DND-41 (cell line): Measurements from ENCODE around the gene TMTC1.

ENCODE experiments used
- ATAC-seq: fragments of 200-7000 bp; cut with Tn5 transposase; 3 replicates; pipeline ENCODE4 v1.9.1; 2021; ENCODE audit warnings: low read depth; ENCODE audit not compliant: insufficient read depth
- DNase-seq: peaks from one replicate; pipeline ENCODE4 v3.0.0-alpha.2; 2020
- H2AFZ ChIP-seq: 2 replicates; pipeline ENCODE4 v1.6.0; 2012; ENCODE audit warnings: low read depth, low read length
- H3K27ac ChIP-seq: 2 replicates; pipeline ENCODE4 v1.5.1; 2012; ENCODE audit warnings: low read length, inconsistent platforms
- H3K27me3 ChIP-seq: fragments of 200-600 bp; sonication (generic); 2 replicates; pipeline ENCODE4 v1.6.0; 2012; ENCODE audit warnings: low read length, mild to moderate bottlenecking, inconsistent platforms; ENCODE audit not compliant: insufficient read depth, poor library complexity
- H3K36me3 ChIP-seq: 2 replicates; pipeline ENCODE4 v1.5.1; 2012; ENCODE audit warnings: low read length, inconsistent platforms; ENCODE audit not compliant: insufficient read depth
- H3K4me1 ChIP-seq: 2 replicates; pipeline ENCODE4 v1.5.1; 2012; ENCODE audit warnings: mild to moderate bottlenecking, low read length; ENCODE audit not compliant: insufficient read depth
- H3K4me2 ChIP-seq: 2 replicates; pipeline ENCODE4 v1.6.0; 2012; ENCODE audit warnings: mild to moderate bottlenecking, moderate library complexity, low read length, inconsistent platforms; ENCODE audit not compliant: insufficient read depth
- H3K4me3 ChIP-seq, 2 experiments: fragments of 200-600 bp in 1 of 2; shearing (Covaris generic) in 1 of 2; 2 replicates each; pipeline ENCODE4 v1.5.1; 2012 to 2016; ENCODE audit warnings: inconsistent platforms in 2 of 2, low read length in 2 of 2, mild to moderate bottlenecking in 2 of 2, low read depth in 1 of 2, moderate library complexity in 1 of 2
- H3K79me2 ChIP-seq: 2 replicates; pipeline ENCODE4 v1.6.0; 2012; ENCODE audit warnings: low read length, inconsistent platforms; ENCODE audit not compliant: insufficient read depth
- H3K9ac ChIP-seq: 2 replicates; pipeline ENCODE4 v1.6.0; 2012; ENCODE audit warnings: low read depth, mild to moderate bottlenecking, inconsistent platforms, low read length, moderate library complexity
- H3K9me3 ChIP-seq: 2 replicates; pipeline ENCODE4 v1.5.1; 2012; ENCODE audit warnings: low read length, moderate library complexity, mild to moderate bottlenecking, inconsistent platforms; ENCODE audit not compliant: insufficient read depth, severe bottlenecking
- H4K20me1 ChIP-seq: 2 replicates; pipeline ENCODE4 v1.6.0; 2012; ENCODE audit warnings: low read length; ENCODE audit not compliant: insufficient read depth
- EZH2 ChIP-seq: IDR thresholded peaks from 3 replicates; pipeline ENCODE4 v1.6.1; 2012; ENCODE audit warnings: borderline replicate concordance, low read depth, mild to moderate bottlenecking, moderate library complexity, low read length, inconsistent platforms; ENCODE audit not compliant: severe bottlenecking
- TF ChIP-seq, protein P1 (sequence below): IDR thresholded peaks from 2 replicates; pipeline ENCODE4 v1.5.1; 2012; ENCODE audit warnings: borderline replicate concordance, low read length, moderate library complexity, mild to moderate bottlenecking; ENCODE audit not compliant: poor library complexity, severe bottlenecking; ENCODE audit errors: extremely low read depth

The TMTC1 gene

DNA sequence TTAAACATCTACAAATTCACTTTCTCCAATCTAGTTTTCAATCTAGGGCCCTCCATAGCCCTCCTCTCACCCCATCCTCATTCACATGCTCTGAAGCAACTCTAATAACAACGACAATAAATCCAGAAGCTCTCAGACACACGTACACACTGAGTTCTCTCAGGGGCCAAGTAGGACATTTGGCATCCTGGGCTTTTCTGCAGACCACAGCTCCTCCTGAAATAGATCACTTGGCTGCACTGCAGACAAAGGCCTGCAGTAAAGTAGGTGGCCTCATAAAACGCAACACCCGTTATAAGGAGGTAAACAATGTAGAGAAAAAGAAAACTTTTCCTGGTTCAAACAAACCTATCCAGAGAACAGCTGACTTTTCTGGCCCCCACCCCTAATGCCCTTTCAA is 111.2 kb downstream of the TMTC1 start:
- no peaks in the 10 kb centered on the region for H4K20me1 ChIP-seq
- H3K4me2 ChIP-seq: no peak overlapping the region
- no peak overlapping the region for H3K4me3 ChIP-seq
- no peaks in the 10 kb centered on the region for H3K9me3 ChIP-seq
- no peak overlapping the region for H3K27ac ChIP-seq
- H3K36me3 ChIP-seq: no peaks in the 10 kb centered on the region
- no peaks in the 10 kb centered on the region for H3K4me1 ChIP-seq
- ATAC-seq: no peak
- H2AFZ ChIP-seq: no peak overlapping the region
- H3K9ac ChIP-seq: no peak overlapping the region
- H3K27me3 ChIP-seq: no peaks in the 10 kb centered on the region
- TF ChIP-seq EZH2: no peak
- TF ChIP-seq, protein P1, sequence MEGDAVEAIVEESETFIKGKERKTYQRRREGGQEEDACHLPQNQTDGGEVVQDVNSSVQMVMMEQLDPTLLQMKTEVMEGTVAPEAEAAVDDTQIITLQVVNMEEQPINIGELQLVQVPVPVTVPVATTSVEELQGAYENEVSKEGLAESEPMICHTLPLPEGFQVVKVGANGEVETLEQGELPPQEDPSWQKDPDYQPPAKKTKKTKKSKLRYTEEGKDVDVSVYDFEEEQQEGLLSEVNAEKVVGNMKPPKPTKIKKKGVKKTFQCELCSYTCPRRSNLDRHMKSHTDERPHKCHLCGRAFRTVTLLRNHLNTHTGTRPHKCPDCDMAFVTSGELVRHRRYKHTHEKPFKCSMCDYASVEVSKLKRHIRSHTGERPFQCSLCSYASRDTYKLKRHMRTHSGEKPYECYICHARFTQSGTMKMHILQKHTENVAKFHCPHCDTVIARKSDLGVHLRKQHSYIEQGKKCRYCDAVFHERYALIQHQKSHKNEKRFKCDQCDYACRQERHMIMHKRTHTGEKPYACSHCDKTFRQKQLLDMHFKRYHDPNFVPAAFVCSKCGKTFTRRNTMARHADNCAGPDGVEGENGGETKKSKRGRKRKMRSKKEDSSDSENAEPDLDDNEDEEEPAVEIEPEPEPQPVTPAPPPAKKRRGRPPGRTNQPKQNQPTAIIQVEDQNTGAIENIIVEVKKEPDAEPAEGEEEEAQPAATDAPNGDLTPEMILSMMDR: no peak
- no peak for DNase-seq
- H3K79me2 ChIP-seq: no peaks in the 10 kb centered on the region

DNA sequence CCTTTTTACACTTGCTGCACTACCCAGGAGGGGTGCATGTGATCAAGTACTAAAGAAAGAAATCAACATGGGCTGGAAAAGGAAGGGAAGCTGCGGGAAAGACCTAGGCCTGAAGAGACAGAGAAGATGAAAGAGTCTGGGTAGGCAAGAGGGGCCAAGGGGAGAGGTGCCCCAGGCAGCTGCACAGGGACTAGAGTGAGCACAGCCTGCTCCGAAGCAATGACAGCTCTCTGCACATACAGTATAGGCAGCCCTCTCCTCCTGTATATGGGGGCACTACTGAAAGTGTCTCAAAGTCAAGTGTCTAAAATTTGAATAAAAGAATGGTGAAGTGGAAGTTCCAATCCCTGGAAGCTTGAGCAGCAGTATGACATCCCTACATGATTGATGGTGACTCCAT is 112.0 kb downstream of the TMTC1 start:
- no peak overlapping the region for H3K4me2 ChIP-seq
- no peak for TF ChIP-seq EZH2
- TF ChIP-seq, protein P1: no peak
- ATAC-seq: no peak
- H3K27ac ChIP-seq: no peak overlapping the region
- H3K4me3 ChIP-seq: no peak overlapping the region
- H3K27me3 ChIP-seq: no peaks in the 10 kb centered on the region
- no peaks in the 10 kb centered on the region for H3K36me3 ChIP-seq
- no peaks in the 10 kb centered on the region for H3K79me2 ChIP-seq
- H4K20me1 ChIP-seq: no peaks in the 10 kb centered on the region
- no peak overlapping the region for H3K9ac ChIP-seq
- no peaks in the 10 kb centered on the region for H3K9me3 ChIP-seq
- no peak for DNase-seq
- no peaks in the 10 kb centered on the region for H3K4me1 ChIP-seq
- H2AFZ ChIP-seq: no peak overlapping the region

- Histone ChIP-seq H2AFZ (no peak overlapping the region), H3K27me3 (no peaks in the 10 kb centered on the region), H3K27ac (no peak overlapping the region), H3K36me3 (no peaks in the 10 kb centered on the region), H4K20me1 (no peaks in the 10 kb centered on the region), H3K79me2 (no peaks in the 10 kb centered on the region), H3K4me1 (no peaks in the 10 kb centered on the region), H3K4me2 (no peak overlapping the region), H3K9ac (no peak overlapping the region), H3K9me3 (no peaks in the 10 kb centered on the region), H3K4me3 (no peak overlapping the region)
- ATAC-seq (no peak), DNase-seq (no peak)
- no peak for TF ChIP-seq EZH2
- TF ChIP-seq, protein P1: no peak
Measured at GRCh38 chr12:29667011-29667410, 116.7 kb downstream of the TMTC1 start.

GRCh38 chr12:29665107-29665506 is 118.6 kb downstream of the TMTC1 start:
- Histone ChIP-seq H3K9me3 (no peaks in the 10 kb centered on the region), H3K4me2 (no peak overlapping the region), H4K20me1 (no peaks in the 10 kb centered on the region), H3K4me3 (no peak overlapping the region), H3K9ac (no peak overlapping the region), H3K4me1 (no peaks in the 10 kb centered on the region), H3K79me2 (no peaks in the 10 kb centered on the region), H2AFZ (no peak overlapping the region), H3K27ac (no peak overlapping the region), H3K27me3 (no peaks in the 10 kb centered on the region), H3K36me3 (no peaks in the 10 kb centered on the region)
- TF ChIP-seq EZH2: no peak
- TF ChIP-seq, protein P1: no peak
- ATAC-seq (no peak), DNase-seq (no peak)
